NCI-H2107 treated with DMSO at 0.1 percent for 48 hours (cell line): ENCODE results near the gene RELT.

Experiments
- DNase-seq: peaks from one replicate; lab custom pipeline; 2025; ENCODE audit not compliant: unreplicated experiment; lab: John Stamatoyannopoulos, UW

Gene RELT

GRCh38 chr11:73389916-73390315, 13.7 kb downstream of the RELT start:
- DNase-seq = no peak

GRCh38 chr11:73390601-73391565, 14.7 kb downstream of the RELT start:
- DNase-seq = no peak

- no peak for DNase-seq
Observed at GRCh38 chr11:73391665-73392064, 15.5 kb downstream of the RELT start.

GRCh38 chr11:73392108-73393010, 16.2 kb downstream of the RELT start:
- no peak for DNase-seq

- no peak for DNase-seq
Observed at GRCh38 chr11:73393011-73393380, 16.8 kb downstream of the RELT start.

GRCh38 chr11:73393479-73394415, 17.5 kb downstream of the RELT start:
- peak; percentile 47 for DNase-seq

GRCh38 chr11:73394416-73395296, 18.5 kb downstream of the RELT start:
- no peak for DNase-seq

GRCh38 chr11:73395297-73396208, 19.4 kb downstream of the RELT start:
- DNase-seq = no peak

- DNase-seq = no peak
Observed at GRCh38 chr11:73396251-73396930, 20.2 kb downstream of the RELT start.

GRCh38 chr11:73396985-73397384, 20.8 kb downstream of the RELT start:
- DNase-seq = no peak

- DNase-seq = no peak
Observed at GRCh38 chr11:73397468-73398131, 21.4 kb downstream of the RELT start.

GRCh38 chr11:73398132-73398526, 21.9 kb downstream of the RELT start:
- DNase-seq = no peak

GRCh38 chr11:73398721-73399120, 22.5 kb downstream of the RELT start:
- DNase-seq = no peak

GRCh38 chr11:73399159-73399590, 23.0 kb downstream of the RELT start:
- no peak for DNase-seq

GRCh38 chr11:73399636-73400035, 23.4 kb downstream of the RELT start:
- no peak for DNase-seq

- DNase-seq = no peak
Observed at GRCh38 chr11:73400293-73400692, 24.1 kb downstream of the RELT start.

- DNase-seq = no peak
Observed at GRCh38 chr11:73401217-73401923, 25.2 kb downstream of the RELT start.
